ENCODE results near the gene PSMA6.

- TF ChIP-seq CTCF (conservative IDR thresholded peaks at IDR 0.05; ENCODE audit: low read depth, low read length) (no peak), EZH2 (IDR thresholded peaks at IDR 0.05; ENCODE audit: borderline replicate concordance, low read depth, low read length, poor library complexity, severe bottlenecking) (no peak)
Observed at GRCh38 chr14:35341454-35341750, 49.2 kb downstream of the PSMA6 start.
